ENCODE measurements around the gene GPX3. TPM values are rescaled to one million over a fixed set of nuclear protein-coding genes. Genes with fewer than 3 reads are reported as not detected.

GPX3 gene
- total RNA-seq, 1 experiment from 2014 or later: 20.4 TPM

- peaks cover 5 to 7% of the 10 kb centered on the region in 2 experiments; a peak in 3 of 4 replicates for H3K4me1 Mint-ChIP-seq
These were observed 2.7 kb downstream of the GPX3 start for GRCh38 chr5:151023047-151023615.

More at GRCh38 chr5:151023047-151023615, 2.7 kb downstream of the GPX3 start:
- H3K14ac ChIP-seq (ENCODE audit: insufficient read depth, low read length): no peak overlapping the region
- no peak overlapping the region for H2BK5ac ChIP-seq (ENCODE audit: insufficient read length, low read length)
- no peak overlapping the region for H3K4ac ChIP-seq (ENCODE audit: low read depth, low read length)
- no peak overlapping the region for H2BK12ac ChIP-seq (ENCODE audit: insufficient read length, low read depth, low read length)
- H3K27ac ChIP-seq (ENCODE audit: insufficient read length, low read depth, low read length): no peak overlapping the region
- TF ChIP-seq CTCF (conservative IDR thresholded peaks at IDR 0.05): no peak
- no peaks in the 10 kb centered on the region; the same call in 1 of the 2 replicates for H3K27me3 ChIP-seq (ENCODE audit: insufficient read depth, low read length)
- H4K8ac ChIP-seq (replicated peaks; ENCODE audit: insufficient read length, low read depth, low read length): no peak overlapping the region
- H3K79me1 ChIP-seq (ENCODE audit: insufficient read depth, low read depth, low read length, poor library complexity, severe bottlenecking): no peaks in the 10 kb centered on the region
- H3T11ph ChIP-seq (ENCODE audit: low read length): no peak overlapping the region
- no peak overlapping the region for H3K23ac ChIP-seq (ENCODE audit: insufficient read length, low read depth, low read length)
- H3K9me3 ChIP-seq (ENCODE audit: control insufficient read depth, low read depth, low read length): no peaks in the 10 kb centered on the region
- DNase-seq: no peak
- no peak overlapping the region for H3K18ac ChIP-seq (ENCODE audit: insufficient read length, low read depth, low read length)
- no peaks in the 10 kb centered on the region for H4K20me1 ChIP-seq (ENCODE audit: control insufficient read depth, insufficient read depth, insufficient read length)
- no peak overlapping the region for H2AFZ ChIP-seq (ENCODE audit: low read length)
- H4K91ac ChIP-seq (ENCODE audit: insufficient read length, low read depth, low read length): no peak overlapping the region
- WGBS (ENCODE audit: extremely low coverage, insufficient read length, low lambda C conversion rate): no CpG with 5 or more reads among the region's 5 CpGs
- no peak overlapping the region for H3K4me3 Mint-ChIP-seq
- H2BK20ac ChIP-seq (ENCODE audit: low read depth, low read length, poor library complexity, severe bottlenecking): no peak overlapping the region
- no peak overlapping the region for H2BK15ac ChIP-seq (ENCODE audit: low read depth, low read length)
- H3K4me1 ChIP-seq (ENCODE audit: insufficient read depth, low read length): no peaks in the 10 kb centered on the region
- no peak overlapping the region for H2AK5ac ChIP-seq (ENCODE audit: insufficient read length, low read length)
- H3K79me2 ChIP-seq (ENCODE audit: insufficient read depth, low read length): no peaks in the 10 kb centered on the region
- peaks cover 0 to 6% (median 0%) of the 10 kb centered on the region in 3 experiments; a peak in 2 of 7 replicates for H3K36me3 Mint-ChIP-seq (ENCODE audit: insufficient read depth in 1 of 3, low read depth in 3 of 3)
- peaks cover 40% of the 10 kb centered on the region for H3K27me3 Mint-ChIP-seq (ENCODE audit: low read depth)
- H3K23me2 ChIP-seq (ENCODE audit: insufficient read length, low read depth, low read length, poor library complexity, severe bottlenecking): no peaks in the 10 kb centered on the region
- no peak overlapping the region for H3K56ac ChIP-seq (ENCODE audit: insufficient read length, low read depth, low read length)
- no peak overlapping the region for H2BK120ac ChIP-seq (ENCODE audit: low read depth, low read length, poor library complexity, severe bottlenecking)
- no peak overlapping the region for H3K9ac ChIP-seq (ENCODE audit: extremely low read depth, insufficient read length, low read length)
- no peak overlapping the region for H3K27ac Mint-ChIP-seq
- H3K9me3 Mint-ChIP-seq: no peaks in the 10 kb centered on the region
- no peak overlapping the region for H4K5ac ChIP-seq (ENCODE audit: insufficient read length, low read depth, low read length)
- no peak overlapping the region for H3K4me2 ChIP-seq (ENCODE audit: insufficient read depth, insufficient read length, low read length)

Data from H9 (cell line).